ENCODE data around the gene NME4.

- no peak for TF ChIP-seq CTCF (IDR thresholded peaks at IDR 0.05; ENCODE audit: low read length)
- TF ChIP-seq EZH2 (IDR thresholded peaks at IDR 0.05; ENCODE audit: borderline replicate concordance, low read length), result no peak
Observed at GRCh38 chr16:381012-381788, 15.8 kb upstream of the NME4 start.

All from OCI-LY1 (cell line).